HepG2 (cell line): ENCODE data around the gene GNL1. TPM values are rescaled to one million over a fixed set of nuclear protein-coding genes. Genes with fewer than 3 reads are reported as not detected.

Experiments used
- AGO2 ChIP-seq: fragments of 200-400 bp; formaldehyde crosslinking; optimal IDR thresholded peaks from 2 replicates; pipeline ENCODE3; 2017; ENCODE audit warnings: mild to moderate bottlenecking, low read depth, low read length, moderate library complexity
- FOSL1 ChIP-seq: sonication (generic); formaldehyde crosslinking; IDR thresholded peaks from 2 replicates; pipeline ENCODE4 v1.9.0; 2021; ENCODE audit warnings: missing genetic modification reagents, borderline replicate concordance
- GRHL1 ChIP-seq: sonication (generic); formaldehyde crosslinking; conservative IDR thresholded peaks from 2 replicates; pipeline ENCODE4 v1.8.0; 2022; ENCODE audit warnings: missing genetic modification reagents
- NKX3-1 ChIP-seq: sonication (generic); formaldehyde crosslinking; IDR thresholded peaks from 2 replicates; pipeline ENCODE4 v1.5.0; 2020; ENCODE audit warnings: missing genetic modification reagents
- NRL ChIP-seq: sonication (generic); formaldehyde crosslinking; IDR thresholded peaks from 2 replicates; pipeline ENCODE4 v1.5.0; 2020; ENCODE audit warnings: missing genetic modification reagents, mild to moderate bottlenecking, moderate library complexity, borderline replicate concordance
- RAD21 ChIP-seq: fragments of 450-650 bp; formaldehyde crosslinking; IDR thresholded peaks from 2 replicates; pipeline ENCODE4 v1.5.0; 2020; ENCODE audit warnings: mild to moderate bottlenecking
- RBFOX2 ChIP-seq: fragments of 200-400 bp; formaldehyde crosslinking; IDR thresholded peaks from 2 replicates; pipeline ENCODE4 v1.6.1; 2017; ENCODE audit warnings: low read depth, mild to moderate bottlenecking, low read length
- RFX1 ChIP-seq: fragments of 450-650 bp; IDR thresholded peaks from 2 replicates; pipeline ENCODE4 v1.6.1; 2017
- SIX1 ChIP-seq: sonication (generic); formaldehyde crosslinking; IDR thresholded peaks from 2 replicates; pipeline ENCODE4 v1.4.0; 2020; ENCODE audit warnings: missing genetic modification reagents, borderline replicate concordance
- SMAD3 ChIP-seq: sonication (generic); formaldehyde crosslinking; IDR thresholded peaks from 2 replicates; pipeline ENCODE4 v1.4.0; 2020; ENCODE audit warnings: missing genetic modification reagents
- SP2 ChIP-seq: sonication (generic); formaldehyde crosslinking; IDR thresholded peaks from 2 replicates; pipeline ENCODE4 v1.5.1; 2020; ENCODE audit warnings: mild to moderate bottlenecking, missing genetic modification reagents
- SSRP1 ChIP-seq: IDR thresholded peaks from 2 replicates; pipeline ENCODE4 v1.6.1; 2016; ENCODE audit warnings: control low read depth
- ZHX1 ChIP-seq: sonication (generic); formaldehyde crosslinking; IDR thresholded peaks from 2 replicates; pipeline ENCODE4 v1.8.1; 2022; ENCODE audit warnings: low read depth, mild to moderate bottlenecking, missing genetic modification reagents
- polyA plus RNA-seq, 8 experiments: library from polyadenylated mRNA; depleted of rRNA in 3 of 8; stranded (reverse) in 7 of 8; unstranded in 1 of 8; fragments of >200 nt; fragmentation: Illumina TruSeq in 4 of 8; extraction: Trizol in 4 of 8; gene quantifications; 2 replicates each; pipeline versions ENCODE4 v1.2.1 to v1.2.3, GENCODE V29; 2011 to 2016; ENCODE audit warnings: low read depth in 4 of 8, missing spikeins in 1 of 8, mixed read lengths in 1 of 8; ENCODE audit not compliant: insufficient read depth in 1 of 8
- total RNA-seq, 5 experiments: library from RNA; depleted of rRNA; stranded (reverse); fragments of >200 nt; fragmentation: Illumina TruSeq; extraction: Trizol; gene quantifications; 2 replicates each; pipeline ENCODE4 v1.2.3, GENCODE V29; 2016; ENCODE audit warnings: low read depth in 1 of 5

GNL1 gene
- total and polyA plus RNA-seq, 2 of the 13 experiments (the other 11 are each of a cell fraction or from before 2014, with no cell fraction given) = 35.0 to 55.6 TPM

GRCh38 chr6:30600451-30600961 lies 44.2 kb upstream of the GNL1 start (continued):
- TF ChIP-seq SSRP1 (CRISPR knock-in tag) (0 out of 2 replicates have a peak, but pooled peaks have one; percentile 17), RBFOX2 (no peak), GRHL1 (CRISPR knock-in tag) (no peak), AGO2 (peak; percentile 50), RAD21 (no peak), NRL (no peak), SP2 (CRISPR knock-in tag) (no peak), SMAD3 (CRISPR knock-in tag) (no peak), NKX3-1 (CRISPR knock-in tag) (no peak), FOSL1 (CRISPR knock-in tag) (no peak), RFX1 (no peak), ZHX1 (CRISPR knock-in tag) (no peak), SIX1 (CRISPR knock-in tag) (no peak)
- TF ChIP-seq, all 625 proteins: peak for 3
